ENCODE data around the gene SPOP. TPM values are rescaled to one million over a fixed set of nuclear protein-coding genes. Genes with fewer than 3 reads are reported as not detected.

The SPOP gene
- total RNA-seq, 1 donor from 2014 or later, result 43.6 TPM

DNA sequence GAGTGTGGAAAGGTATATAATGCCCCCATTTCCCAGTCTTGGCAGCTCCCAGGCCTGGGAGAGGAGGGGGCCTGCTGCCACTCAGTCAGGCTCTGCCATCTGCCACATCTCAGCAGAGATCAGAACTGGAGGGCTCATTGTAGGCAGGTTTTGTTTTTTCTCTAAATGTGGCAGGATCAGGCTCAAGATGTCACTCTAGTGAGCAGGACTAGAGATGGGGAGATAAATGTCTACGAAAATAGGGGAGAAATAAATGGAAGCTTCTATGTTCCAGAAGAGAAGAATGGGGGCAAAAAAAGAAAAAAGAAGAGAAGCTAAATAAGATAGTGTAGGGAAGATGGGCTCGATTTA, 88.3 kb downstream of the SPOP start:
- H3K4me3 ChIP-seq (ENCODE audit: low read depth, low read length), result no peak overlapping the region
- DNase-seq (ENCODE audit: low read depth), result no peak
- no peaks in the 10 kb centered on the region for H3K27me3 ChIP-seq (ENCODE audit: control insufficient read depth, insufficient read depth, low read length)
- TF ChIP-seq, protein P1, sequence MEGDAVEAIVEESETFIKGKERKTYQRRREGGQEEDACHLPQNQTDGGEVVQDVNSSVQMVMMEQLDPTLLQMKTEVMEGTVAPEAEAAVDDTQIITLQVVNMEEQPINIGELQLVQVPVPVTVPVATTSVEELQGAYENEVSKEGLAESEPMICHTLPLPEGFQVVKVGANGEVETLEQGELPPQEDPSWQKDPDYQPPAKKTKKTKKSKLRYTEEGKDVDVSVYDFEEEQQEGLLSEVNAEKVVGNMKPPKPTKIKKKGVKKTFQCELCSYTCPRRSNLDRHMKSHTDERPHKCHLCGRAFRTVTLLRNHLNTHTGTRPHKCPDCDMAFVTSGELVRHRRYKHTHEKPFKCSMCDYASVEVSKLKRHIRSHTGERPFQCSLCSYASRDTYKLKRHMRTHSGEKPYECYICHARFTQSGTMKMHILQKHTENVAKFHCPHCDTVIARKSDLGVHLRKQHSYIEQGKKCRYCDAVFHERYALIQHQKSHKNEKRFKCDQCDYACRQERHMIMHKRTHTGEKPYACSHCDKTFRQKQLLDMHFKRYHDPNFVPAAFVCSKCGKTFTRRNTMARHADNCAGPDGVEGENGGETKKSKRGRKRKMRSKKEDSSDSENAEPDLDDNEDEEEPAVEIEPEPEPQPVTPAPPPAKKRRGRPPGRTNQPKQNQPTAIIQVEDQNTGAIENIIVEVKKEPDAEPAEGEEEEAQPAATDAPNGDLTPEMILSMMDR (IDR thresholded peaks at IDR 0.05; ENCODE audit: insufficient read depth, low read length, poor library complexity, severe bottlenecking), result no peak
- no peaks in the 10 kb centered on the region for H3K36me3 ChIP-seq (ENCODE audit: control insufficient read depth, insufficient read depth, low read length)

DNA sequence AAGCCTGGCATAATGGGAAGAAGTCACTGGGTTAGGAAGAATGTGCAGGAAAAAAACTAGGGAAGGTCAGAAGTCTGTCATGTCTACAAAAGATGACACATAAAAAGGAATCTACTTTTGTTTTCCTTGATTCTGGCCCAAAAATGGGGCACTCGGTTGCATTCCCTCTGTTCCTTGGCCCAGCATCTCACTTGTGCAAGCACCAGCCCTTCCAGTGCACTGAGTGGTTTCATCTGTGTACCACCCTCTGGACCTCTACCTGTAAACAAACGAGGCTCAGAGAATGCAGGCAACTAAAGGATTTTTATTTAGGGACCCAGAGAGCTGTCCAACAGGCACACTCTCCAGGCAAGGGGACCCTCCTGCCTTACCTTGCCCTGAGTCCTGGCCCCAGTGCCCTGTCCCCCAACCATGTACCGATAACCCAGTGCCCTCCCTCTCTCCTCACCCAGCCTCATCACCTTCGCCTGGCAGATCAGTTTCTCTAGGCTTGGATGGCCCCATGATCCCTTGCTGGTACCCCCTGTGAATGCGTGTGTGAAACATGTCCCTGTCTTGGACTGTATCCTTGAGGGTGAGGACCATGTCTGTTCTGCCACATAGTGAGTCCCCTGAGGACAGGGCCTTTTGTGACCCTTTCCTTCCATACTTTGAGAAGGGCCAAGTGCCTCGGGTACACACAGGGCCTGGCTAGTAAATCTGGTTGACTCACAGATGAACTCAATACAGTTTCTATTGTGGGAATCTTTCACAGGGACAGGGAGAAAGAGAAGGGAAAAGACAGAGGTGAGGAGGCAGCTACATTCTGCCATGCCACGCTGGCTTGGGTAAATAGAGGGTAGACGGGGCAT, 88.9 kb downstream of the SPOP start:
- Histone ChIP-seq H3K36me3 (ENCODE audit: control insufficient read depth, insufficient read depth, low read length) (no peaks in the 10 kb centered on the region), H3K4me3 (ENCODE audit: low read depth, low read length) (no peak overlapping the region), H3K27me3 (ENCODE audit: control insufficient read depth, insufficient read depth, low read length) (no peaks in the 10 kb centered on the region)
- TF ChIP-seq, protein P1 (IDR thresholded peaks at IDR 0.05; ENCODE audit: insufficient read depth, low read length, poor library complexity, severe bottlenecking), result no peak
- DNase-seq (ENCODE audit: low read depth), result no peak

DNA sequence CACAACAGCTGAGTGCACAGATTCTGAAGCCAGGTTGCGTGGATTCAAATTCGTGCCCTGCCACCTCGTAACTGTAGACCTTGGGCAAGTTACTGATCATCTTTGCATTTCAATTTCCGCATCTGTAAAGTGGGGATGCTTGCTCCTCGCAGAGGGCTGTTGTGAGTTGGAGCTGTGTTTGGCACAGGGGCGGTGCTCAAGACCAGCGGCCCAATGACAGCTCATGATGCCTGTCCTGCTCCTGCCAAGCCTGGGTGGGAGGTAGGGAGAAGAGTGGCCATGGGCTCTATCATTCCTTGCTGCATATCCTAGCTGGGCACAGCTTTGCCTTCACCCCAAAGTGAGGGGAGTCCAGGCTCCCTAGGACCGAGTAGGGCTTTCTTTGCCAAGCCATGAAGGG, 89.6 kb downstream of the SPOP start:
- TF ChIP-seq, protein P1 (IDR thresholded peaks at IDR 0.05; ENCODE audit: insufficient read depth, low read length, poor library complexity, severe bottlenecking), result no peak
- H3K4me3 ChIP-seq (ENCODE audit: low read depth, low read length), result no peak overlapping the region
- H3K36me3 ChIP-seq (ENCODE audit: control insufficient read depth, insufficient read depth, low read length), result no peaks in the 10 kb centered on the region
- no peaks in the 10 kb centered on the region for H3K27me3 ChIP-seq (ENCODE audit: control insufficient read depth, insufficient read depth, low read length)
- DNase-seq (ENCODE audit: low read depth), result no peak

DNA sequence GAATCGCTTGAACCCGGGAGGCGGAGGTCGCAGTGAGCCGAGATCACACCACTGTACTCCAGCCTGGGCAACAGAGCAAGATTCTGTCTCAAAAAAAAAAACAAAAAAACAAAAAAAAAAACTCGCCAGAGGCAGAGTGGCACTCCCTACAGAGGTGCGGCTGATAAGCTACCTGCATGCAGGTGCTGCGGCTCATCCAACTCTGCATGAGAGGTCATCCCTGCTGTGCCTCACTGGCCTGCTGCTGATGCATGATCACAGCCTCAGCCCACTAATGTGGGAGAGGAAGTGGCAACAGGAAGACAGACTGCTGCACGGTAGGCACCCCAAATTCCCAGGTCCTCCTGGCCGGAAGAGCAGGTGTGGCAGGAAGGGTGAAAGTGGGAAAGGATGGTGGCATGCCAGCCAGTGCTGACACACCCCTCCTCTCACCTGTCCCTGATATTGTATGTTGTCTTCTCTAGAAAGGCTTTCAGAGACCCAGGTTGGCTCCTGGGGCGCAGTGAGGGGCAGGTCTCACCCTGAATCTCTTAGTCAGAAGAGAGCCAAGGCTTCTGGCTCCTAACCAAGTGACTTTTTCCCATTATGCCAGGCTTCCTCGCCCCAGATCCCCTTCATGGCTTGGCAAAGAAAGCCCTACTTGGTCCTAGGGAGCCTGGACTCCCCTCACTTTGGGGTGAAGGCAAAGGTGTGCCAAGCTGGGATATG, 90.4 kb downstream of the SPOP start:
- TF ChIP-seq, protein P1 (IDR thresholded peaks at IDR 0.05; ENCODE audit: insufficient read depth, low read length, poor library complexity, severe bottlenecking), result no peak
- DNase-seq (ENCODE audit: low read depth), result no peak
- Histone ChIP-seq H3K36me3 (ENCODE audit: control insufficient read depth, insufficient read depth, low read length) (no peaks in the 10 kb centered on the region), H3K4me3 (ENCODE audit: low read depth, low read length) (no peak overlapping the region), H3K27me3 (ENCODE audit: control insufficient read depth, insufficient read depth, low read length) (no peaks in the 10 kb centered on the region)

DNA sequence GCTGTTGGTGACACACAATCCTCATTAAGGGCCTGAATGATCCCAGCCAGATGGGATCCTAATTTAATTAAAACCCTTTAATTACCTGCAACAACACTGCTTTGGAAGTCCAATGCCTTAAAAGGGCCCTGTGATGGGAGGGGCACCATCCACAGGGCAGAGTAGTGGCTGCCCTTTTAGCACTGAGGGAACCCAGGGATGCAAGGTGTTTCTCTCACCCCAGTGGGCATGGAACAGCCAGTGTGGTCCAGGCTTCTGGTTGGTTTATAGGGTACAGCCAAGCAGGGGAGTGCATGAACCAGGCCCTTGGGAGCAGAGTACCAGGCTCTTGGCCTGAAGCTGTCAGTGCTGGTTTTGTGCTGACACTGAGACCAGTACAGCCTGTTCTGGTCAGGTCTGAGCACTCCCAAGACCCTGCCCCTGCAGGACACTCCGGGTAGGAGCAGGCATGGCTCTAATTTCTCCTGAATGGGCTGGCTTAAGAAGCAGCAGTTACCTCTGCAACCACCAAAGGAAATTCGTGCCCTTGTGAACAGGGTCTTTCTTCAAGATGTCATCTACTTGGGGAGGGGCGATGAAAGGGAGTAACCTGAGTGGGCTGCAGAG, 92.4 kb downstream of the SPOP start:
- Histone ChIP-seq H3K4me3 (ENCODE audit: low read depth, low read length) (no peak overlapping the region), H3K36me3 (ENCODE audit: control insufficient read depth, insufficient read depth, low read length) (no peaks in the 10 kb centered on the region), H3K27me3 (ENCODE audit: control insufficient read depth, insufficient read depth, low read length) (no peaks in the 10 kb centered on the region)
- TF ChIP-seq, protein P1 (IDR thresholded peaks at IDR 0.05; ENCODE audit: insufficient read depth, low read length, poor library complexity, severe bottlenecking), result peak; percentile 24
- DNase-seq (ENCODE audit: low read depth), result no peak
